ENCODE measurements around the gene LSM4.
"Not testable (repeated sequence)": the region's sequence is repeated elsewhere in the genome, so short reads cannot be mapped to it uniquely, and the experiment has no call there.

LSM4 gene

GRCh38 chr19:18340190-18340989 is 17.5 kb upstream of the LSM4 start, which contains the start of gene PGPEP1:
TSS of gene PGPEP1 (plus strand) at chr19:18340598. CDS start at chr19:18340682, 84 bp downstream.
- peak; percentile 87 for DNase-seq

GRCh38 chr19:18339723-18340122 is 16.8 kb upstream of the LSM4 start:
- DNase-seq = no peak

- DNase-seq = no peak
Measured at GRCh38 chr19:18338541-18338940, 15.7 kb upstream of the LSM4 start.

GRCh38 chr19:18336121-18336520 is 13.2 kb upstream of the LSM4 start:
- no peak for DNase-seq

GRCh38 chr19:18333680-18334079 is 10.8 kb upstream of the LSM4 start:
- DNase-seq = no peak

GRCh38 chr19:18332917-18333530 is 10.1 kb upstream of the LSM4 start:
- DNase-seq = no peak

- no peak for DNase-seq
Measured at GRCh38 chr19:18330868-18331267, 8.0 kb upstream of the LSM4 start.

- DNase-seq = no peak
Measured at GRCh38 chr19:18329035-18329376, 6.1 kb upstream of the LSM4 start.

- peak; percentile 98 for DNase-seq
Measured at GRCh38 chr19:18328340-18329034, 5.6 kb upstream of the LSM4 start.

GRCh38 chr19:18326772-18327171 is 3.9 kb upstream of the LSM4 start:
- DNase-seq = no peak

GRCh38 chr19:18324373-18324731 is 1.5 kb upstream of the LSM4 start:
- DNase-seq = not testable (repeated sequence)

- DNase-seq = peak; percentile 75
Measured at GRCh38 chr19:18322318-18322758, 538 bp downstream of the LSM4 start.

GRCh38 chr19:18321734-18322102 is 1.2 kb downstream of the LSM4 start:
- peak; percentile 27 for DNase-seq

GRCh38 chr19:18320865-18321733 is 1.8 kb downstream of the LSM4 start:
- no peak for DNase-seq

- DNase-seq = no peak
Measured at GRCh38 chr19:18319591-18320135, 3.2 kb downstream of the LSM4 start.

GRCh38 chr19:18317961-18318800 is 4.7 kb downstream of the LSM4 start:
- no peak for DNase-seq

- DNase-seq = no peak
Measured at GRCh38 chr19:18313398-18313797, 9.5 kb downstream of the LSM4 start.

GRCh38 chr19:18312092-18312534 is 10.8 kb downstream of the LSM4 start:
- DNase-seq = no peak

GRCh38 chr19:18311502-18312091 is 11.3 kb downstream of the LSM4 start:
- no peak for DNase-seq

- DNase-seq = no peak
Measured at GRCh38 chr19:18310966-18311365, 11.9 kb downstream of the LSM4 start.

Measured in eye (tissue), 1 donor.